H9 (cell line): ENCODE results near the gene SRGAP3. TPM values are rescaled to one million over a fixed set of nuclear protein-coding genes. Genes with fewer than 3 reads are reported as not detected.

Experiments
- DNase-seq: peaks from one replicate; pipeline ENCODE4 v3.0.0-alpha.2; 2017
- H2AFZ ChIP-seq: one replicate; pipeline ENCODE4 v1.6.1; 2013; ENCODE audit warnings: mild to moderate bottlenecking, low read length, control low read depth, moderate library complexity
- H2AK5ac ChIP-seq: 2 replicates; pipeline ENCODE4 v1.6.1; 2013; ENCODE audit warnings: low read length, control low read depth, mixed read lengths; ENCODE audit not compliant: insufficient read length
- H2BK120ac ChIP-seq: one replicate; pipeline ENCODE4 v1.6.1; 2013; ENCODE audit warnings: low read depth, mild to moderate bottlenecking, low read length, control low read depth, inconsistent platforms; ENCODE audit not compliant: poor library complexity, severe bottlenecking
- H2BK12ac ChIP-seq: 2 replicates; pipeline ENCODE4 v1.6.1; 2013; ENCODE audit warnings: low read length, control low read depth, mixed read lengths, low read depth; ENCODE audit not compliant: insufficient read length
- H2BK15ac ChIP-seq: 2 replicates; pipeline ENCODE4 v1.6.1; 2013; ENCODE audit warnings: low read depth, low read length, control low read depth
- H2BK20ac ChIP-seq: one replicate; pipeline ENCODE4 v1.6.1; 2013; ENCODE audit warnings: low read depth, mild to moderate bottlenecking, low read length, control low read depth, inconsistent platforms; ENCODE audit not compliant: poor library complexity, severe bottlenecking
- H2BK5ac ChIP-seq: 2 replicates; pipeline ENCODE4 v1.6.1; 2013; ENCODE audit warnings: low read length, control low read depth, mixed read lengths; ENCODE audit not compliant: insufficient read length
- H3K14ac ChIP-seq: 2 replicates; pipeline ENCODE4 v1.6.1; 2013; ENCODE audit warnings: low read length, control low read depth; ENCODE audit not compliant: insufficient read depth
- H3K18ac ChIP-seq: 2 replicates; pipeline ENCODE4 v1.6.1; 2013; ENCODE audit warnings: low read depth, mild to moderate bottlenecking, mixed read lengths, low read length, control low read depth; ENCODE audit not compliant: insufficient read length
- H3K23ac ChIP-seq: 2 replicates; pipeline ENCODE4 v1.6.1; 2013; ENCODE audit warnings: low read length, control low read depth, mixed read lengths, low read depth; ENCODE audit not compliant: insufficient read length
- H3K23me2 ChIP-seq: 2 replicates; pipeline ENCODE4 v1.6.1; 2013; ENCODE audit warnings: low read depth, mild to moderate bottlenecking, mixed read lengths, low read length, control low read depth; ENCODE audit not compliant: insufficient read length, poor library complexity, severe bottlenecking
- H3K27ac ChIP-seq: 2 replicates; pipeline ENCODE4 v1.5.1; 2013; ENCODE audit warnings: low read length, control low read depth, mixed read lengths, low read depth; ENCODE audit not compliant: insufficient read length
- H3K27me3 ChIP-seq: 2 replicates; pipeline ENCODE4 v1.6.1; 2013; ENCODE audit warnings: low read length, control low read depth, inconsistent platforms; ENCODE audit not compliant: insufficient read depth
- H3K4ac ChIP-seq: 2 replicates; pipeline ENCODE4 v1.6.1; 2013; ENCODE audit warnings: low read depth, mild to moderate bottlenecking, control low read depth, inconsistent platforms, low read length, moderate library complexity
- H3K4me1 ChIP-seq: 2 replicates; pipeline ENCODE4 v1.6.1; 2013; ENCODE audit warnings: low read length, control low read depth, inconsistent platforms; ENCODE audit not compliant: insufficient read depth
- H3K4me2 ChIP-seq: 2 replicates; pipeline ENCODE4 v1.6.1; 2013; ENCODE audit warnings: low read length, control low read depth, mixed read lengths; ENCODE audit not compliant: insufficient read length, insufficient read depth
- H3K56ac ChIP-seq: 2 replicates; pipeline ENCODE4 v1.6.1; 2013; ENCODE audit warnings: low read depth, mild to moderate bottlenecking, mixed read lengths, low read length, control low read depth; ENCODE audit not compliant: insufficient read length
- H3K79me1 ChIP-seq: 2 replicates; pipeline ENCODE4 v1.6.1; 2013; ENCODE audit warnings: low read depth, mild to moderate bottlenecking, moderate library complexity, low read length, control low read depth, inconsistent platforms; ENCODE audit not compliant: insufficient read depth, poor library complexity, severe bottlenecking
- H3K79me2 ChIP-seq: 2 replicates; pipeline ENCODE4 v1.6.1; 2013; ENCODE audit warnings: low read length, control low read depth, inconsistent platforms; ENCODE audit not compliant: insufficient read depth
- H3K9ac ChIP-seq: 2 replicates; pipeline ENCODE4 v1.6.1; 2013; ENCODE audit warnings: low read length, control low read depth, mixed read lengths; ENCODE audit not compliant: insufficient read length; ENCODE audit errors: extremely low read depth
- H3K9me3 ChIP-seq: one replicate; pipeline ENCODE4 v1.6.1; 2013; ENCODE audit warnings: low read depth, low read length, inconsistent platforms; ENCODE audit not compliant: control insufficient read depth
- H3T11ph ChIP-seq: one replicate; pipeline ENCODE4 v1.6.1; 2013; ENCODE audit warnings: mild to moderate bottlenecking, low read length, control low read depth, inconsistent platforms
- H4K20me1 ChIP-seq: one replicate; pipeline ENCODE4 v1.6.1; 2013; ENCODE audit not compliant: control insufficient read depth, insufficient read length, insufficient read depth
- H4K5ac ChIP-seq: 2 replicates; pipeline ENCODE4 v1.6.1; 2013; ENCODE audit warnings: low read depth, mild to moderate bottlenecking, mixed read lengths, low read length, control low read depth; ENCODE audit not compliant: insufficient read length
- H4K8ac ChIP-seq: replicated peaks from 2 replicates; pipeline ENCODE4 v1.6.1; 2013; ENCODE audit warnings: low read length, control low read depth, mixed read lengths, low read depth; ENCODE audit not compliant: insufficient read length
- H4K91ac ChIP-seq: 2 replicates; pipeline ENCODE4 v1.6.1; 2013; ENCODE audit warnings: low read depth, mild to moderate bottlenecking, moderate library complexity, mixed read lengths, low read length, control low read depth; ENCODE audit not compliant: insufficient read length
- H3K27ac Mint-ChIP-seq, 3 experiments: 2 replicates in 2 of 3; 3 replicates in 1 of 3; pipeline ENCODE4 v1.8.0; 2020 to 2021; ENCODE audit warnings: mixed read lengths in 3 of 3, mild to moderate bottlenecking in 1 of 3, moderate library complexity in 1 of 3
- H3K27me3 Mint-ChIP-seq: 2 replicates; pipeline ENCODE4 v1.8.0; 2021; ENCODE audit warnings: low read depth, mild to moderate bottlenecking, moderate library complexity, mixed read lengths
- H3K36me3 Mint-ChIP-seq, 3 experiments: 2 replicates in 2 of 3; 3 replicates in 1 of 3; pipeline ENCODE4 v1.8.0; 2020 to 2021; ENCODE audit warnings: low read depth in 3 of 3, mixed read lengths in 3 of 3; ENCODE audit not compliant: insufficient read depth in 1 of 3
- H3K4me1 Mint-ChIP-seq, 2 experiments: 2 replicates each; pipeline ENCODE4 v1.8.0; 2020; ENCODE audit warnings: mixed read lengths in 2 of 2
- H3K4me3 Mint-ChIP-seq, 2 experiments: 2 replicates in 1 of 2; 3 replicates in 1 of 2; pipeline ENCODE4 v1.8.0; 2020 to 2021; ENCODE audit warnings: mild to moderate bottlenecking in 2 of 2, mixed read lengths in 2 of 2, moderate library complexity in 1 of 2
- H3K9me3 Mint-ChIP-seq, 2 experiments: 2 replicates in 1 of 2; 3 replicates in 1 of 2; pipeline ENCODE4 v1.8.0; 2020; ENCODE audit warnings: mild to moderate bottlenecking in 2 of 2, mixed read lengths in 2 of 2, moderate library complexity in 1 of 2
- CTCF ChIP-seq: fragments of 200-600 bp; sonication (generic); conservative IDR thresholded peaks from 3 replicates; pipeline ENCODE4 v1.8.0; 2021; ENCODE audit warnings: antibody characterized with exemption, mild to moderate bottlenecking
- WGBS: extraction: QIAGEN DNeasy Blood & Tissue Kit; methylation state at CpG from one replicate; pipeline ENCODE4 v1.1.7; 2013; ENCODE audit warnings: missing lambda C conversion rate, low lambda C conversion rate, mixed read lengths; ENCODE audit not compliant: insufficient read length; ENCODE audit errors: extremely low coverage; 5-methylcytosine and 5-hydroxymethylcytosine counted together
- total RNA-seq: library from RNA; stranded (reverse); gene quantifications from 2 replicates; pipeline ENCODE4 v1.2.1, GENCODE V29; 2021

Gene SRGAP3
- total RNA-seq, 1 experiment from 2014 or later: 3.4 TPM

- H2AFZ ChIP-seq: no peak overlapping the region
- H3K14ac ChIP-seq: no peak overlapping the region
- no peak overlapping the region for H2BK120ac ChIP-seq
- peaks cover 13% of the 10 kb centered on the region for H3K23me2 ChIP-seq
- H2AK5ac ChIP-seq: no peak overlapping the region
- H4K91ac ChIP-seq: no peak overlapping the region
- H4K20me1 ChIP-seq: no peaks in the 10 kb centered on the region
- H3K27ac ChIP-seq: no peak overlapping the region
- H3K23ac ChIP-seq: no peak overlapping the region
- H3K27ac Mint-ChIP-seq: no peak overlapping the region
- WGBS: no CpG with 5 or more reads among the region's 3 CpGs
- H4K8ac ChIP-seq: no peak overlapping the region
- no peak overlapping the region for H3K4me3 Mint-ChIP-seq
- no peaks in the 10 kb centered on the region; the same call in 1 of the 2 replicates for H3K4me1 ChIP-seq
- H3K36me3 Mint-ChIP-seq: no peaks in the 10 kb centered on the region
- no peak overlapping the region for H2BK20ac ChIP-seq
- H3K79me1 ChIP-seq: peaks cover 5% of the 10 kb centered on the region
- no peak overlapping the region for H3K56ac ChIP-seq
- peaks cover 29 to 32% of the 10 kb centered on the region in 2 experiments for H3K4me1 Mint-ChIP-seq
- no peak overlapping the region for H3K18ac ChIP-seq
- no peak for DNase-seq
- no peak overlapping the region for H4K5ac ChIP-seq
- H3K27me3 Mint-ChIP-seq: peaks cover 17% of the 10 kb centered on the region
- peaks cover 9% of the 10 kb centered on the region; the same call in 1 of the 2 replicates for H3K79me2 ChIP-seq
- no peak overlapping the region for H3K4ac ChIP-seq
- no peak overlapping the region for H3T11ph ChIP-seq
- H2BK5ac ChIP-seq: no peak overlapping the region
- no peaks in the 10 kb centered on the region for H3K9me3 Mint-ChIP-seq
- no peak overlapping the region for H3K9ac ChIP-seq
- no peaks in the 10 kb centered on the region for H3K27me3 ChIP-seq
- no peak for TF ChIP-seq CTCF
- H3K9me3 ChIP-seq: no peaks in the 10 kb centered on the region
- no peak overlapping the region for H3K4me2 ChIP-seq
- no peak overlapping the region for H2BK12ac ChIP-seq
- H2BK15ac ChIP-seq: no peak overlapping the region
Observed at GRCh38 chr3:8966820-8967348, 282.6 kb downstream of the SRGAP3 start.
